Stimulated activated CD4-positive, alpha-beta T cell treated with anti-CD3 and anti-CD28 coated beads, TNF-alpha, amount 100 ng/mL, for 48 hours (primary cell): ENCODE measurements around the gene SLC31A2.
A peak's percentile ranks its signal among the peaks of the same experiment; 100 is the strongest.

Source experiments
- DNase-seq, 3 donors: peaks; one replicate each; pipeline ENCODE4 v3.0.0-alpha.2; 2020; ENCODE audit warnings: low read depth in 3 of 3

The SLC31A2 gene

GRCh38 chr9:113151696-113152630, 1.2 kb downstream of the SLC31A2 start:
- DNase-seq, result no peak

- DNase-seq, result no peak
Observed at GRCh38 chr9:113152699-113153098, 1.9 kb downstream of the SLC31A2 start.

- DNase-seq, result no peak
Observed at GRCh38 chr9:113153599-113153998, 2.8 kb downstream of the SLC31A2 start.

- no peak for DNase-seq
Observed at GRCh38 chr9:113154471-113154870, 3.7 kb downstream of the SLC31A2 start.

DNA sequence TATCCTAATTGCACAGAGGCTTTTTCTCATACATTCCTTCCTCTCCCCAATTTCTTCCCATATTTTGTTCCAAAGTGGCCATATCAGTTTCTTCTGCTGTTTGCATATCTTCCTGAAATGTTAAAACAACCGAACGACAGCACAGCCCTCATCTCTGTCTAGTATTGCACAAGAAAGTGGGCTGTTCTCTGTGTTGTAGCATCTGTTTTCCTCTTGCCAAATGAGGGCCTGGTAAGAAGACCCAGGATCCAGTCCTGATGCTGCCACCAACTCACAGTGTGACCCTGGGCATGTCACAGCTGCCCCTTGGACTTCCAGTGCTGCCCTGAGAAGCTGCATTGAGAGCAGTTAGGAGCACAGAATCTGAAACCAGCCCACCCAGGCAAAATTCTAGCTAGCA, 4.1 kb downstream of the SLC31A2 start:
- no peak for DNase-seq

GRCh38 chr9:113155911-113156588, 5.2 kb downstream of the SLC31A2 start:
- peak in 2 of 3 donors; percentile 18 to 20 for DNase-seq

GRCh38 chr9:113156880-113157279, 6.1 kb downstream of the SLC31A2 start:
- DNase-seq, result no peak

- no peak for DNase-seq
Observed at GRCh38 chr9:113158446-113158845, 7.6 kb downstream of the SLC31A2 start.

DNA sequence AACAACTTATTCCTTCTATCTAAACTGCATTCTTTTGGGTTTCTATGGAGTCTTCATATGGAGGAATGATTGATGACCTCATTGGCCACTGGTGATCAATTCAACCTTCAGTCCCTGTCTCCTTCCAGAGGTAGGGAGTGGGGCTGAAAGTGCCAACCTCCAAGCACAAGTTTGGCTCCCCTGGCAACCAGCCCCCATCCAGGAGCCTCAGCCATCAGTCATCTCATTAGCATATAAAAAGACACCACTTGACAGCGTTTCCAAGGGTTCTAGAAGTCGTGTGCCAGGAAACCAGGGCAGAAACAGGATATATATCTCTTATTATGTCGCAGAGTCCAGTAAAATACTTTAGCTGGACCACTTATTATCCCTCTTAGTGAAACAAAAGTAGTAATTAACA, 9.8 kb downstream of the SLC31A2 start:
- no peak for DNase-seq

DNA sequence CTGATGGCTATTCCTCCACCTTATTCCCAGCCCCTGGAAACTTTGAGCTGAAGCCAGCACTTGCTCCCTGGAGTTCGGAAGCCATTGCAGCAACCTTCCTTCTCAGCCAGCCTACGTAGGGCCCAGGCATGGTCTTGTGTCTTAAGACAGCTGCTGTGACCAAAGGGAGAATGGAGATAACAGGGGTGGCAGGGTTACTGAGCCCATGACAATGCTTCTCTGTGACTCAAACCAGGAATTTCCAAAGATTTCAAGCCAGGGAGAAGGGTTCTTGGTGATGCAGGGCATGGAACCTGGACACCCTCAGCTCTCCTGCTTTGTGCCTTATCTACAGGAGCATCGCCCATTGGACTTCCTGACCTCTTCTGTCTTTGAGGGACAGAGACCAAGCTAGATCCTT, 12.2 kb downstream of the SLC31A2 start:
- no peak for DNase-seq

DNA sequence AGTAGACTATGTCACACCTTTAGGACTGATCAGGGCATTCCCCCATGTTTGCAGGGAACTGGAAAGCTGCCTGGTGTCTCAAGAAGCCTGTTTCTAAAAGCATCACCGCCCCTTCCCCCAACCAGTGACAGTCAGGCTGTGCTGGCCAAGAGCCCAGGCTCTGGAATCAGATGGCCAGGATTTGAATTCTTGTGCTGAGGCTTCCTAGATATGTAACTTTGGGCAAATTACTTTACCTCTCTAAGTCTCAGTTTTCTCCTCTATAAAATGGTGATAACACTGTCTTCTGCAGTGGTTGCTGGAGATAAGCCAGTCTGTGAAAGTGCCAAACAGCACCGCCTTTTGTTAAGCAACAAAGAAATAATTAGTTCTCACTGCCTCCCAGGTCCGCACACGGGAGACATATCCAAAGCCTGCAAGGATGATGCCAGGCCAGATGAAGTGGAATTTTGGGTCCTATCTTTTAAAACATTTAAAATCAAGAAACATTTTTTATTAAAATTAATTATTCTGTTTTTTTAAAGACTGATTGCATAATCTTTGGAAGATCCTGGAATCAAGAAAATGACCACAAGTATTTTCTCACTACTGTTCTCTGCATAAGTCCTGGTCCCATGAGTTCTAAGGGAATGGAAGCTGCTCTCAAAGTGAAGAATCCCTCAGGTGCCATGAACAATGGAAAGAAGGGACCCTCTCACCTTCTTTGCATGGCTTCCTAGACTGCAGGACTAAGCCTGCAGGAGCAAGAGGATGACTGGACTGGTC, 13.9 kb downstream of the SLC31A2 start:
- no peak for DNase-seq

GRCh38 chr9:113166039-113166438, 15.2 kb downstream of the SLC31A2 start:
- no peak for DNase-seq

DNA sequence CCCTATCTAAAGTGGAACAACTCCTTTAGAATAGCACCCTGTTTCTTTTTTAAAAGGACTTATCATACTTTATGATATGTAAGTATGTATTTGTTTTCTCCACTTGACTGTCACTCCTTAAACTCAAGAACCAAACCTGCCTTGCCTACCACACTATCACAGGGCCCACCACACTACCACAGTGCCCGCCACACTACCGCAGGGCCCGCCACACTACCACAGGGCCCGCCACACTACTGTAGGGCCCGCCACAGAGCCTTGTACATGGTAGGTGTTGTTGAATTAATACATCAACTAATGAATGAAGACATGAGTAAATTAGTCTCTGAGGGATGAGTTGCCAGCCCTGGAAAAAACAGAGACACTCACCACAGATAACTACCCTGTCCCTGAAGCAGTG, 18.0 kb downstream of the SLC31A2 start:
- DNase-seq, result no peak

GRCh38 chr9:113173341-113173740, 22.5 kb downstream of the SLC31A2 start:
- no peak for DNase-seq

GRCh38 chr9:113176803-113177202, 26.0 kb downstream of the SLC31A2 start:
- DNase-seq, result no peak

DNA sequence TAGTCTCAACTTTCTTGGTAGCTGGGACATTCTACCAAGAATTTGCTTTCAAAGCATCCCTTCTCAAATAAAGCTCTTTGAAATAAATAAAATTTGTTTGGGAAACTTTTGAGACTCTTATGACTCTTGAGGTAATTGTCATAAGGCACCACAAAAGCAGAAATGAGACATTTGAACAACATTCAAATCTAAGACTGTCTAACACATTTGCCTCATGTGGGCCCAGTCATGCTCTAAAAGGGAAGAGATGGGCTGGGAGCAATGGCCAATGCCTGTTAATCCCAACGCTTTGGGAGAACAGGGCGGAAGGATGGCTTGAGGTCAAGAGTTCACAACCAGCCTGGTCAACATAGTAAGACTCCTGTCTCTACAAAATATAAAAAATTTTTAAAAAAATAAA, 26.4 kb downstream of the SLC31A2 start:
- no peak for DNase-seq

DNA sequence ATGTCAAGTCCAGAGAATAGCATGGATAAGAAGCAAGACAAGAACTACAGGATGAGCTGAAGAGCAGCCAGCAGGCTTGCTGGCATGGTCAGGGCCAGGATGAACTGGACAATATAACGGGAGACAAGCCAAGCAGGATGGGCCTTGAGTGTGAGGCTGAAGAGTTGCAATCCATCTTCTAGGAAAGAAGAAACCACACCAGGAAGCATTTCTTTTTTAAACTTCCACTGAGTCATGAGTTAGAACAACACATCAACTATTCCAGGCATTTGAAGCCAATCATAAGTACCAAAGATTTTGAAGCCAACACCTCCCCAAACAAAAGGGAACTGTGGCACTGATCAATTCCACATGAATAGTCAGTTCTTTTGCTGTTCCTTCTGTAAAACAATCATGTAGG, 27.3 kb downstream of the SLC31A2 start:
- DNase-seq, result no peak

DNA sequence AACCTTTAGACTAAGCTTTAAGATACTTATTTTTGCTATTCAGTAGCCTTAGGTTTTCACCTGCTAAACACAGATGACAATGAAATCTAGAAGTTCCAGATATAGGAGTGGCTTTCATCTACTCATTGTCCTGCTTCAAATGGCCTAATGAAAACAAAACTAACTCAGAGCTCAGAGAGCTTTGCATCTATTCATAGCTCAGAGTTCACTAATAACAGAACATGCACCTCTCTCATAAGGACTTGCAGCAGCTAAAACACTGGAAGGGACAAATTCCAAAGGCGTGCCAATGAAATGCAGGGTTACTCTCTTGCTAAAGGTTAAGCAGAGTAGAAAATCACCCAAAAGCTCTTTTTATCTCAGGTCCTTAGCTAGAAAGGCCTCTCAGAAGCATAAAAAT, 29.0 kb downstream of the SLC31A2 start:
- DNase-seq, result no peak

- no peak for DNase-seq
Observed at GRCh38 chr9:113181165-113181564, 30.4 kb downstream of the SLC31A2 start.

- no peak for DNase-seq
Observed at GRCh38 chr9:113183956-113184488, 33.2 kb downstream of the SLC31A2 start.

DNA sequence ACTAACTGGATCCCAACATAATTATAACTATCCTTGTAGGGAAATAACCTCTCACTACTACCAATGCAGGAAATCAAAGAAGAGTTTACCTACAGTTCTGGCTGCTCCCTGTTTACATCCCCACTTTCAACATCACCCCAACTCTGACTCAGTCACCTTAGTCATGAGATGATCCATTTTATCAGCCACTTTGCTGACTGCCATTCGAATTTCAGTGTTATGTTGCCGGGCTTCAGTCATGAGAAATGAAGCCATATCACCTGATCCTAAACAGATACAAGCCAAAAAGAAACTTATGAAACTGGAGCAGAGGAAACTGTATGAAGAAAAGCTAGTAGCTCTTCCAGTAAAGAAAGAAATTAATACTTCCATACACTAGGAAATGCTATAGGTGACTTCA, 33.7 kb downstream of the SLC31A2 start:
- no peak for DNase-seq

DNA sequence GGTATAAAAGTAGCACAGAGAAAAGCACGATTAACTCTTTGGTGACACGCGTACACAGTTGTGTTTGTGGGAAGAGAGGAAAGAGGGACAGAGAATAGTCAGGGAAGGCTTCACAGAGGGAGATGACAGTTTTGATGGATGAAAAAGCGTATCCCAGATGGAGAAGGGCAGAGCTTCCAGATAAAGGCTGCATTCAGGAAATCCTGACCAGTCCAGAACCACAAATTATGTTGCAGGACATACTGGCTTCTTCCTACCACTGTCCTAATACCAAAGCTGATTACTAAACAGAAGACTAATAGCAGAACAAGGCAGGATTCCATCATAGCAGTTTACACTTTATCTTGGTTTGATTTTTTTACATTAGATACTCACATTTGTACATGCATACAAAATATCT, 34.5 kb downstream of the SLC31A2 start:
- DNase-seq, result no peak
